ENCODE measurements around the gene TXK.

The TXK gene

GRCh38 chr4:48068182-48068581 is 65.9 kb downstream of the TXK start:
- no peak overlapping the region for H3K4me3 ChIP-seq (replicated peaks; ENCODE audit: low read depth, low read length)
- DNase-seq (ENCODE audit: low read depth): no peak
- TF ChIP-seq CTCF (IDR thresholded peaks at IDR 0.05; ENCODE audit: low read length, missing control alignments): no peak

- no peak overlapping the region for H3K4me3 ChIP-seq (replicated peaks; ENCODE audit: low read depth, low read length)
- no peak for DNase-seq (ENCODE audit: low read depth)
- no peak for TF ChIP-seq CTCF (IDR thresholded peaks at IDR 0.05; ENCODE audit: low read length, missing control alignments)
These were observed 66.5 kb downstream of the TXK start for GRCh38 chr4:48067536-48067935.

GRCh38 chr4:48065587-48066052 is 68.4 kb downstream of the TXK start:
- TF ChIP-seq CTCF (IDR thresholded peaks at IDR 0.05; ENCODE audit: low read length, missing control alignments): no peak
- no peak for DNase-seq (ENCODE audit: low read depth)
- no peak overlapping the region for H3K4me3 ChIP-seq (replicated peaks; ENCODE audit: low read depth, low read length)

- DNase-seq (ENCODE audit: low read depth): no peak
- no peak for TF ChIP-seq CTCF (IDR thresholded peaks at IDR 0.05; ENCODE audit: low read length, missing control alignments)
- no peak overlapping the region for H3K4me3 ChIP-seq (replicated peaks; ENCODE audit: low read depth, low read length)
These were observed 69.7 kb downstream of the TXK start for GRCh38 chr4:48064349-48064748.

GRCh38 chr4:48058617-48059530 is 75.2 kb downstream of the TXK start:
- no peak overlapping the region for H3K4me3 ChIP-seq (replicated peaks; ENCODE audit: low read depth, low read length)
- no peak for TF ChIP-seq CTCF (IDR thresholded peaks at IDR 0.05; ENCODE audit: low read length, missing control alignments)
- DNase-seq (ENCODE audit: low read depth): no peak

- DNase-seq (ENCODE audit: low read depth): no peak
- H3K4me3 ChIP-seq (replicated peaks; ENCODE audit: low read depth, low read length): no peak overlapping the region
- no peak for TF ChIP-seq CTCF (IDR thresholded peaks at IDR 0.05; ENCODE audit: low read length, missing control alignments)
These were observed 83.0 kb downstream of the TXK start for GRCh38 chr4:48051078-48051477.

- no peak overlapping the region for H3K4me3 ChIP-seq (replicated peaks; ENCODE audit: low read depth, low read length)
- no peak for TF ChIP-seq CTCF (IDR thresholded peaks at IDR 0.05; ENCODE audit: low read length, missing control alignments)
- DNase-seq (ENCODE audit: low read depth): no peak
These were observed 84.6 kb downstream of the TXK start for GRCh38 chr4:48049483-48049882.
